Ovary (tissue), 9 donors: Measurements from ENCODE around the gene PDCD6IP. TPM values are rescaled to one million over a fixed set of nuclear protein-coding genes. Genes with fewer than 3 reads are reported as not detected.
"Not testable (repeated sequence)": the region's sequence is repeated elsewhere in the genome, so short reads cannot be mapped to it uniquely, and the experiment has no call there.

Experiments
- DNase-seq, 5 donors: peaks; one replicate each; pipeline ENCODE4 v3.0.0-alpha.2; 2019 to 2020
- H3K27ac ChIP-seq, 2 donors: fragments of 200-600 bp; one replicate each; pipeline versions ENCODE4 v1.5.1 to v1.8.0; 2019 to 2022
- H3K27me3 ChIP-seq: fragments of 200-600 bp; one replicate; pipeline ENCODE4 v1.8.0; 2022
- H3K36me3 ChIP-seq: fragments of 200-600 bp; sonication (generic); one replicate; pipeline ENCODE4 v1.5.1; 2019
- H3K4me1 ChIP-seq: one replicate; pipeline ENCODE4 v1.8.1; 2013; ENCODE audit warnings: mild to moderate bottlenecking, moderate library complexity; ENCODE audit not compliant: insufficient read depth
- H3K4me3 ChIP-seq: fragments of 200-600 bp; sonication (generic); one replicate; pipeline ENCODE4 v1.5.1; 2017
- H3K9me3 ChIP-seq, 2 donors: fragments of 200-600 bp in 1 of 2; sonication (generic) in 1 of 2; one replicate each; pipeline versions ENCODE4 v1.5.1 to v1.8.1; 2013 to 2019; ENCODE audit warnings: mild to moderate bottlenecking in 1 of 2, moderate library complexity in 1 of 2
- EP300 ChIP-seq: sonication (generic); formaldehyde crosslinking; IDR thresholded peaks from one replicate; pipeline ENCODE4 v1.6.1; 2017; ENCODE audit warnings: antibody characterized with exemption
- POLR2A ChIP-seq: fragments of 450-650 bp; IDR thresholded peaks from one replicate; pipeline ENCODE4 v1.6.1; 2017; ENCODE audit warnings: antibody characterized with exemption, mild to moderate bottlenecking, moderate library complexity
- WGBS, 3 donors: extraction: QIAGEN DNeasy Blood & Tissue Kit in 1 of 3; methylation state at CpG; one replicate each; pipeline versions ENCODE4 v1.1.5 to v1.1.7; 2013 to 2017; 5-methylcytosine and 5-hydroxymethylcytosine counted together
- intact Hi-C, 4 donors: fragments of 100-400 bp; cut with DNase I; formaldehyde crosslinking; loops; one replicate each; pipeline versions ENCODE4 v1.11.0 to v1.15.1; 2022 to 2023
- polyA plus RNA-seq, 2 donors: library from polyadenylated mRNA; stranded (reverse); fragments of 200-250 nt in 1 of 2; fragments of 350-450 nt in 1 of 2; fragmentation: Illumina TruSeq in 1 of 2; extraction: RNeasy Lipid Tissue Mini Kit (QIAGEN cat#74804) in 1 of 2; gene quantifications; one replicate each; pipeline ENCODE4 v1.2.3, GENCODE V29; 2013 to 2014
- total RNA-seq, 7 donors: library from RNA; depleted of rRNA in 2 of 7; stranded (reverse); fragments of >200 nt in 2 of 7; fragmentation: NEBNext Ultra II Directional in 3 of 7; extraction: Animal tissue kit (Norgen Biotek cat#: 25700) in 3 of 7; gene quantifications; one replicate each; pipeline versions ENCODE4 v1.1.0 to v1.2.4, GENCODE V29; 2016 to 2023
- TF ChIP-seq, protein P1 (sequence below), 3 donors: fragments of 450-650 bp in 2 of 3; fragments of 200-600 bp in 1 of 3; IDR thresholded peaks; one replicate each; pipeline versions ENCODE4 v1.5.1 to v1.8.0; 2016 to 2022; ENCODE audit warnings: antibody characterized with exemption in 3 of 3, mild to moderate bottlenecking in 1 of 3
- donor health status: DM: no; HTN: no; CAD: no; lungs with moderate emphysema.
- donor health status: DM: no; HTN: no; CAD: no.
- donor health status: Bipolar disorder and iron deficiency.
- donor health status: DM: yes; HTN: yes; CAD: no.
- donor health status: DM: no; HTN: no; CAD: no.
- donor health status: DM: yes; HTN: yes; CAD: no.

PDCD6IP gene
- total and polyA plus RNA-seq, 9 donors, result 40.0 to 166 (median 126) TPM

GRCh38 chr3:33751336-33751735 lies 47.1 kb upstream of the PDCD6IP start:
- TF ChIP-seq, protein P1, sequence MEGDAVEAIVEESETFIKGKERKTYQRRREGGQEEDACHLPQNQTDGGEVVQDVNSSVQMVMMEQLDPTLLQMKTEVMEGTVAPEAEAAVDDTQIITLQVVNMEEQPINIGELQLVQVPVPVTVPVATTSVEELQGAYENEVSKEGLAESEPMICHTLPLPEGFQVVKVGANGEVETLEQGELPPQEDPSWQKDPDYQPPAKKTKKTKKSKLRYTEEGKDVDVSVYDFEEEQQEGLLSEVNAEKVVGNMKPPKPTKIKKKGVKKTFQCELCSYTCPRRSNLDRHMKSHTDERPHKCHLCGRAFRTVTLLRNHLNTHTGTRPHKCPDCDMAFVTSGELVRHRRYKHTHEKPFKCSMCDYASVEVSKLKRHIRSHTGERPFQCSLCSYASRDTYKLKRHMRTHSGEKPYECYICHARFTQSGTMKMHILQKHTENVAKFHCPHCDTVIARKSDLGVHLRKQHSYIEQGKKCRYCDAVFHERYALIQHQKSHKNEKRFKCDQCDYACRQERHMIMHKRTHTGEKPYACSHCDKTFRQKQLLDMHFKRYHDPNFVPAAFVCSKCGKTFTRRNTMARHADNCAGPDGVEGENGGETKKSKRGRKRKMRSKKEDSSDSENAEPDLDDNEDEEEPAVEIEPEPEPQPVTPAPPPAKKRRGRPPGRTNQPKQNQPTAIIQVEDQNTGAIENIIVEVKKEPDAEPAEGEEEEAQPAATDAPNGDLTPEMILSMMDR (IDR thresholded peaks at IDR 0.05), result no peak
- TF ChIP-seq POLR2A (no peak), EP300 (no peak)
- Histone ChIP-seq H3K27ac (no peak overlapping the region), H3K4me1 (no peaks in the 10 kb centered on the region), H3K4me3 (no peak overlapping the region), H3K36me3 (no peaks in the 10 kb centered on the region), H3K9me3 (no peaks in the 10 kb centered on the region), H3K27me3 (no peaks in the 10 kb centered on the region)
- 17 to 38% (median 20%) methylated on average over 2 of the region's 2 CpGs for WGBS, 3 donors
- intact Hi-C loops, result no loop called here
- no peak for DNase-seq

- H3K4me3 ChIP-seq, intact Hi-C loops, H3K4me1 ChIP-seq, DNase-seq, H3K27me3 ChIP-seq, H3K36me3 ChIP-seq, H3K9me3 ChIP-seq, H3K27ac ChIP-seq: not testable (repeated sequence)
- WGBS, 3 donors, result 93 to 97% (median 95%) methylated on average over 1 of the region's 1 CpG
Measured at GRCh38 chr3:33754391-33754790, 44.0 kb upstream of the PDCD6IP start.

DNA sequence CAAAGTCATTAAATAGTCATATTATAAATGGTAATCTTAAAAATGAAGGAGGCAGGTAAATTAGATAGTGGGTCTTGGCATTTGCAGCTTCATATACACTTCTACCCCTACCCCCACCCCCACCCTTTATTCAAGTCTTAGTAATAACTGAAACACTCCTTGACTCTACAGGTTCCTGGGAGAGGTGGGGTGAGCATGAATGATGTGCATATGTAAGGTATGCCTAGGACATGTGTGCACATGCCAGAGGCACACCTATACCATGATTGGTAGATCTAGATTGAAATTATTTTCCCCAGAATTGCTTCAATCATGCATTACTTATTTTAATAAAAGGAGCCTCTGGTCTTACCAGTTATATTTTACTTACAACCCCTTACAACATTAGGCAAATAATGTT lies 40.1 kb upstream of the PDCD6IP start:
- no peaks in the 10 kb centered on the region for H3K27me3 ChIP-seq

GRCh38 chr3:33758864-33759263 lies 39.6 kb upstream of the PDCD6IP start:
- H3K27ac ChIP-seq, result no peak overlapping the region
- TF ChIP-seq EP300, result no peak
- TF ChIP-seq POLR2A, result no peak
- TF ChIP-seq, protein P1 (IDR thresholded peaks at IDR 0.05), result no peak
- H3K9me3 ChIP-seq, result no peaks in the 10 kb centered on the region
- intact Hi-C loops, result no loop called here
- H3K36me3 ChIP-seq, result no peaks in the 10 kb centered on the region
- 68 to 72% (median 69%) methylated on average over 2 of the region's 2 CpGs for WGBS, 3 donors
- no peaks in the 10 kb centered on the region for H3K27me3 ChIP-seq
- no peak for DNase-seq
- H3K4me1 ChIP-seq, result no peaks in the 10 kb centered on the region
- no peak overlapping the region for H3K4me3 ChIP-seq

More for the DNA sequence above, 40.1 kb upstream of the PDCD6IP start:
- H3K36me3 ChIP-seq, result no peaks in the 10 kb centered on the region
- DNase-seq, result no peak
- H3K9me3 ChIP-seq, result no peaks in the 10 kb centered on the region
- intact Hi-C loops, result no loop called here
- no peak overlapping the region for H3K27ac ChIP-seq
- H3K4me3 ChIP-seq, result no peak overlapping the region
- H3K4me1 ChIP-seq, result no peaks in the 10 kb centered on the region
- TF ChIP-seq EP300, result no peak
- TF ChIP-seq, protein P1 (IDR thresholded peaks at IDR 0.05), result no peak
- TF ChIP-seq POLR2A, result no peak

GRCh38 chr3:33768578-33769330 lies 29.7 kb upstream of the PDCD6IP start:
- intact Hi-C loops, result no loop called here
- Histone ChIP-seq H3K27ac (no peak overlapping the region), H3K4me1 (no peaks in the 10 kb centered on the region), H3K36me3 (no peaks in the 10 kb centered on the region), H3K4me3 (no peak overlapping the region), H3K27me3 (no peaks in the 10 kb centered on the region), H3K9me3 (no peaks in the 10 kb centered on the region)
- DNase-seq, result no peak
- TF ChIP-seq, protein P1 (IDR thresholded peaks at IDR 0.05), result no peak
- no peak for TF ChIP-seq EP300
- no peak for TF ChIP-seq POLR2A
- WGBS, 3 donors, result 87 to 89% (median 88%) methylated on average over 9 of the region's 9 CpGs
